IMR-90 (cell line): Measurements from ENCODE around the gene MYH13. TPM values are rescaled to one million over a fixed set of nuclear protein-coding genes. Genes with fewer than 3 reads are reported as not detected.

Experiments
- ATAC-seq: fragments of 200-7000 bp; cut with Tn5 transposase; 2 replicates; pipeline ENCODE4 v1.9.1; 2020; ENCODE audit warnings: low read depth, mild to moderate bottlenecking, moderate library complexity
- BruUV-seq: library from RNA; stranded (reverse); fragments of 400-500 nt; replicated peaks from 2 replicates; lab custom pipeline; 2021; lab: Mats Ljungman, UMichigan
- CTCF ChIA-PET: fragments of 300-600 bp; formaldehyde crosslinking; extraction: SDS; loops from one replicate; lab custom pipeline; 2021; ENCODE audit warnings: antibody characterized with exemption; lab: Yijun Ruan, JAX
- POLR2A ChIA-PET: fragments of 300-600 bp; sonication (Branson Sonifier 250); formaldehyde crosslinking; loops from one replicate; lab custom pipeline; 2022; ENCODE audit warnings: antibody characterized with exemption; ENCODE audit not compliant: unreplicated experiment; lab: Charles Lee
- DNase-seq: peaks from one replicate; pipeline ENCODE4 v3.0.0; 2013
- H2AFZ ChIP-seq: replicated peaks from 2 replicates; pipeline ENCODE3; 2013; ENCODE audit warnings: low read length, mild to moderate bottlenecking; ENCODE audit not compliant: poor library complexity
- H2AK5ac ChIP-seq: 2 replicates; pipeline ENCODE4 v1.6.1; 2013; ENCODE audit warnings: low read depth, low read length, inconsistent platforms
- H2AK9ac ChIP-seq: replicated peaks from 2 replicates; pipeline ENCODE3; 2013; ENCODE audit warnings: mild to moderate bottlenecking, low read depth, low read length, moderate library complexity; ENCODE audit not compliant: poor library complexity
- H2BK120ac ChIP-seq: 2 replicates; pipeline ENCODE4 v1.6.1; 2013; ENCODE audit warnings: low read depth, low read length, inconsistent platforms
- H2BK15ac ChIP-seq: 3 replicates; pipeline ENCODE4 v1.6.1; 2013; ENCODE audit warnings: low read depth, low read length, inconsistent platforms
- H2BK20ac ChIP-seq: 2 replicates; pipeline ENCODE4 v1.6.1; 2013; ENCODE audit warnings: low read depth, mild to moderate bottlenecking, inconsistent platforms, low read length, moderate library complexity
- H2BK5ac ChIP-seq: 2 replicates; pipeline ENCODE4 v1.6.1; 2013; ENCODE audit warnings: mild to moderate bottlenecking, low read depth, low read length, inconsistent platforms; ENCODE audit not compliant: poor library complexity, severe bottlenecking
- H3K14ac ChIP-seq: replicated peaks from 2 replicates; pipeline ENCODE4 v1.6.1; 2013; ENCODE audit warnings: low read depth, low read length, inconsistent platforms
- H3K18ac ChIP-seq: 2 replicates; pipeline ENCODE4 v1.6.1; 2013; ENCODE audit warnings: low read depth, low read length, control low read depth
- H3K23ac ChIP-seq: 2 replicates; pipeline ENCODE4 v1.6.1; 2013; ENCODE audit warnings: low read depth, low read length, inconsistent platforms
- H3K27ac ChIP-seq: 2 replicates; pipeline ENCODE4 v1.5.1; 2013; ENCODE audit warnings: mild to moderate bottlenecking, control low read depth, low read length; ENCODE audit not compliant: insufficient read depth
- H3K27me3 ChIP-seq: 2 replicates; pipeline ENCODE4 v1.6.1; 2013; ENCODE audit warnings: low read length; ENCODE audit not compliant: control insufficient read depth, insufficient read depth
- H3K36me3 ChIP-seq: 2 replicates; pipeline ENCODE4 v1.6.1; 2013; ENCODE audit warnings: low read length, mixed read lengths; ENCODE audit not compliant: control insufficient read depth, insufficient read depth
- H3K4ac ChIP-seq: 2 replicates; pipeline ENCODE4 v1.6.1; 2013; ENCODE audit warnings: low read depth, low read length, inconsistent platforms
- H3K4me1 ChIP-seq: 2 replicates; pipeline ENCODE4 v1.6.1; 2013; ENCODE audit warnings: low read length, mixed read lengths; ENCODE audit not compliant: control insufficient read depth, insufficient read depth
- H3K4me2 ChIP-seq: 2 replicates; pipeline ENCODE4 v1.6.1; 2013; ENCODE audit warnings: low read depth, mild to moderate bottlenecking, control low read depth, low read length, moderate library complexity
- H3K4me3 ChIP-seq: 2 replicates; pipeline ENCODE4 v1.5.1; 2013; ENCODE audit warnings: low read depth, mild to moderate bottlenecking, control low read depth, low read length, moderate library complexity; ENCODE audit not compliant: insufficient read depth
- H3K56ac ChIP-seq: 2 replicates; pipeline ENCODE4 v1.6.1; 2013; ENCODE audit warnings: low read length, inconsistent platforms; ENCODE audit not compliant: insufficient read depth; ENCODE audit errors: extremely low read depth
- H3K79me1 ChIP-seq, 2 experiments: 2 replicates each; pipeline ENCODE4 v1.6.1; 2013; ENCODE audit warnings: low read length in 2 of 2, inconsistent platforms in 1 of 2, low read depth in 1 of 2
- H3K9ac ChIP-seq: 2 replicates; pipeline ENCODE4 v1.6.1; 2013; ENCODE audit warnings: low read depth, low read length, control low read depth
- H3K9me1 ChIP-seq: 2 replicates; pipeline ENCODE4 v1.6.1; 2013; ENCODE audit warnings: low read length, inconsistent platforms; ENCODE audit not compliant: insufficient read depth
- H3K9me3 ChIP-seq: 2 replicates; pipeline ENCODE4 v1.6.1; 2013; ENCODE audit warnings: low read length; ENCODE audit not compliant: control insufficient read depth, insufficient read depth
- H4K20me1 ChIP-seq: 2 replicates; pipeline ENCODE4 v1.6.1; 2013; ENCODE audit warnings: low read length, inconsistent platforms; ENCODE audit not compliant: insufficient read depth
- H4K5ac ChIP-seq: 2 replicates; pipeline ENCODE4 v1.6.1; 2013; ENCODE audit warnings: mild to moderate bottlenecking, low read depth, low read length, control low read depth
- H4K8ac ChIP-seq, 2 experiments: 2 replicates each; pipeline ENCODE4 v1.6.1; 2013; ENCODE audit warnings: low read depth in 2 of 2, low read length in 2 of 2, control low read depth in 1 of 2, inconsistent platforms in 1 of 2
- H4K91ac ChIP-seq: 2 replicates; pipeline ENCODE4 v1.6.1; 2013; ENCODE audit warnings: low read depth, low read length, inconsistent platforms; ENCODE audit not compliant: insufficient read depth
- CEBPB ChIP-seq: IDR thresholded peaks from 2 replicates; pipeline ENCODE4 v1.6.1; 2012; ENCODE audit warnings: low read depth, low read length, improper control_type of control experiment
- CHD1 ChIP-seq: IDR thresholded peaks from 2 replicates; pipeline ENCODE4 v1.6.1; 2012; ENCODE audit warnings: low read depth, low read length, improper control_type of control experiment
- FOS ChIP-seq: fragments of 150-350 bp; IDR thresholded peaks from 2 replicates; pipeline ENCODE4 v1.6.1; 2016; ENCODE audit warnings: low read depth, low read length
- MAFK ChIP-seq: IDR thresholded peaks from 2 replicates; pipeline ENCODE4 v1.6.1; 2012; ENCODE audit warnings: low read depth, low read length, improper control_type of control experiment
- MAZ ChIP-seq: IDR thresholded peaks from 2 replicates; pipeline ENCODE4 v1.6.1; 2012; ENCODE audit warnings: low read depth, mild to moderate bottlenecking, low read length, improper control_type of control experiment, moderate library complexity, borderline replicate concordance
- MXI1 ChIP-seq: IDR thresholded peaks from 2 replicates; pipeline ENCODE4 v1.6.1; 2012; ENCODE audit warnings: low read depth, mild to moderate bottlenecking, low read length, moderate library complexity, borderline replicate concordance
- NFE2L2 ChIP-seq: fragments of 150-350 bp; IDR thresholded peaks from 2 replicates; pipeline ENCODE4 v1.6.1; 2016; ENCODE audit warnings: low read depth, mild to moderate bottlenecking, low read length
- POLR2A ChIP-seq: IDR thresholded peaks from 2 replicates; pipeline ENCODE4 v1.6.1; 2012; ENCODE audit warnings: mild to moderate bottlenecking, low read depth, low read length
- RFX5 ChIP-seq: IDR thresholded peaks from 2 replicates; pipeline ENCODE4 v1.8.0; 2012; ENCODE audit warnings: low read depth, mild to moderate bottlenecking, low read length, moderate library complexity
- SMC3 ChIP-seq: fragments of 150-350 bp; IDR thresholded peaks from 2 replicates; pipeline ENCODE4 v1.6.1; 2016; ENCODE audit warnings: low read depth, mild to moderate bottlenecking, antibody characterized with exemption, low read length, moderate library complexity
- USF2 ChIP-seq: fragments of 150-350 bp; IDR thresholded peaks from 2 replicates; pipeline ENCODE4 v1.6.1; 2017; ENCODE audit warnings: mild to moderate bottlenecking, antibody characterized with exemption, low read length, low read depth
- WGBS, 2 experiments: methylation state at CpG; one replicate each; pipeline versions ENCODE4 v1.1.5 to v1.1.7; 2013; ENCODE audit warnings: missing lambda C conversion rate in 2 of 2; ENCODE audit not compliant: insufficient read length in 1 of 2; ENCODE audit errors: extremely low coverage in 2 of 2; 5-methylcytosine and 5-hydroxymethylcytosine counted together
- dilution Hi-C: fragments of 300-500 bp; cut with HindIII; formaldehyde crosslinking; loops from one replicate; pipeline ENCODE4 v1.14.3; 2018; ENCODE audit warnings: low sequenced_read_pairs; ENCODE audit not compliant: unreplicated experiment
- in situ Hi-C: fragments of 300-500 bp; cut with MboI; formaldehyde crosslinking; loops from 3 replicates; pipeline ENCODE4 v1.14.3; 2019; ENCODE audit warnings: low sequenced_read_pairs, inconsistent platforms, mixed read lengths
- intact Hi-C: fragments of 100-400 bp; cut with micrococcal nuclease; formaldehyde crosslinking; loops from 2 replicates; pipeline ENCODE4 v1.10.0; 2022
- polyA plus RNA-seq, 3 experiments: library from polyadenylated mRNA; depleted of rRNA; stranded (reverse); fragments of >200 nt; gene quantifications; 2 replicates each; pipeline ENCODE4 v1.2.3, GENCODE V29; 2012; ENCODE audit warnings: low replicate concordance in 1 of 3
- total RNA-seq: library from RNA; depleted of rRNA; stranded (reverse); fragments of >200 nt; gene quantifications from 2 replicates; pipeline ENCODE4 v1.2.3, GENCODE V29; 2012

MYH13 gene
- total and polyA plus RNA-seq, 2 of the 4 experiments (the other 2 are of a cell fraction) = not detected

DNA sequence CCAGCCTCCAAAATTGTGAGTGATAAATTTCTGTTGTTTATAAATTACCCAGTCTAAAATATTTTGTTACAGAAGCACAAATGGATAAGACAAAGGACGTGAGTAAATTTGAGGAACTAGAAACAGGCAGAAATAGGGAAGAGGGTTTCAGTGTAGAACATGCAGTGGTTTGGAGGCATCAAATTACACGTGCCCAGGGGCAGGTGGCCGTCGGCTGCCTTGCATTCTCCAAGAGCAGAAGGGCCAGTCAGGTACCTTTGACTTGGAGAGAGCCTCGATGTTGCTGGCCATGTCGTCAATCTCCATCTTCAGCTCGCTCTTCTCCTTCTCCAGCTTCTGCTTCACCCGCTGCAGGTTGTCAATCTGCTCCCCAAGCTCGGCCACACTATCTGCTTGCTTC, 54.3 kb downstream of the MYH13 start:
- Histone ChIP-seq H2AK5ac (no peak overlapping the region), H3K9me1 (no peaks in the 10 kb centered on the region), H3K79me1 (no peaks in the 10 kb centered on the region), H2BK15ac (no peak overlapping the region), H2AFZ (no peak overlapping the region), H3K14ac (no peak overlapping the region), H3K9ac (no peak overlapping the region), H3K27me3 (peaks cover 2% of the 10 kb centered on the region; the same call in 1 of the 2 replicates), H2BK20ac (no peak overlapping the region), H3K4me2 (no peak overlapping the region), H3K9me3 (no peaks in the 10 kb centered on the region), H2BK5ac (no peak overlapping the region), H4K8ac (no peak overlapping the region), H3K56ac (no peak overlapping the region), H2BK120ac (no peak overlapping the region), H3K23ac (no peak overlapping the region), H4K5ac (no peak overlapping the region), H3K4ac (no peak overlapping the region), H3K36me3 (no peaks in the 10 kb centered on the region), H3K27ac (no peak overlapping the region), H3K4me1 (peaks cover 2% of the 10 kb centered on the region; the same call in 1 of the 2 replicates), H3K18ac (no peak overlapping the region), H2AK9ac (no peak overlapping the region), H3K4me3 (no peak overlapping the region), H4K20me1 (no peaks in the 10 kb centered on the region), H4K91ac (no peak overlapping the region)
- ChIA-PET CTCF (interaction anchor here (1.1 kb wide), 1 partner anchor 27 kb away, joined by 3 read pairs; no protein-coding TSS in a partner anchor), POLR2A (no interaction called here)
- in situ Hi-C loops = no loop called here
- BruUV-seq = no TSS peak
- dilution Hi-C loops = no loop called here
- no peak for ATAC-seq
- no peak for TF ChIP-seq CHD1
- no peak for TF ChIP-seq MAZ
- TF ChIP-seq MAFK = no peak
- no peak for TF ChIP-seq RFX5
- no peak for TF ChIP-seq NFE2L2
- no peak for TF ChIP-seq POLR2A
- no peak for TF ChIP-seq SMC3
- TF ChIP-seq USF2 = no peak
- no peak for TF ChIP-seq MXI1
- no peak for TF ChIP-seq FOS
- no peak for TF ChIP-seq CEBPB
- intact Hi-C loops = no loop called here
- DNase-seq = no peak
- 100% methylated on average over 1 of the region's 9 CpGs; no CpG with 5 or more reads in 1 of the 2 experiments for WGBS, 2 experiments
